RKO (cell line): ENCODE measurements around the gene XPNPEP1.

Source experiments
- DNase-seq: peaks from one replicate; pipeline ENCODE4 v3.0.0-alpha.2; 2016; ENCODE audit warnings: low spot score

XPNPEP1 gene

DNA sequence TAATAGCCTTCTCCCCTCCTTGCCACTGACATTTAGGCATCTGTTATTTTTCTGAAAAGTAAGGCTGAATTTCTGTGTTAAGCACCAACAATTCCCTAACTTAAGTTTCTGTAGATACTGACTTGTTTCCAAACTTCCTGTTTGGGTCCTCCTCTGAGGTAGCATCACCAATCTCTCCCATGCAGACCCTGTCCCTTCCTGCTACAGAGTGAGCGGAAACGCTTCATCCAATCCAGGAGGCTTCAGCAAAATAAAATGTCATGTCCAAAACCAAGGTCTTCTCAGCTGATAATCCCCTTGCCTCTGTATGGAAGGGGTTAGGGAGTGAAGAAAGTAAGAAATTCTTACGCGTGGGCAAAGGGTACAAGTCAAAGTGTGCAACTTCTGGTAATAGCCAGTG is 29.9 kb downstream of the XPNPEP1 start:
- DNase-seq = no peak

DNA sequence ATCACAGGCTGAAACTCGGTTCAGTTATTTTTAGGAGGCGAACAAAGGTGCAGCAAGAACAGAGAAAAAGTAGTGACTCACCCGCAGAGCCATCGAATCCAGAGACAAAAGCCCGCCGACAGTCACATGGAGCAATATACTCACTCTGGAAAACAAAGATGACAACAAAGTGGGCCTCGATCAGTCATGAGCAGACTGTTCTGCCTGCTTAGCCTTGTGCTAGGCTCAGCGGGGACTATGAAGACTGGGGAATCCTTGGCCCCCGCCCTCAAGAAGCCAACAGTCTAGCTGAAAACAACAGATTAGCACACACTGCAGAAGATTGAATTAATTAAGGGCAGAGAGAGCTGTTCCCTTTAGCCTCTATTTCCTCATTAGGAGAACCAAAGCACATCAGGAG is 30.4 kb downstream of the XPNPEP1 start:
- DNase-seq = no peak

DNA sequence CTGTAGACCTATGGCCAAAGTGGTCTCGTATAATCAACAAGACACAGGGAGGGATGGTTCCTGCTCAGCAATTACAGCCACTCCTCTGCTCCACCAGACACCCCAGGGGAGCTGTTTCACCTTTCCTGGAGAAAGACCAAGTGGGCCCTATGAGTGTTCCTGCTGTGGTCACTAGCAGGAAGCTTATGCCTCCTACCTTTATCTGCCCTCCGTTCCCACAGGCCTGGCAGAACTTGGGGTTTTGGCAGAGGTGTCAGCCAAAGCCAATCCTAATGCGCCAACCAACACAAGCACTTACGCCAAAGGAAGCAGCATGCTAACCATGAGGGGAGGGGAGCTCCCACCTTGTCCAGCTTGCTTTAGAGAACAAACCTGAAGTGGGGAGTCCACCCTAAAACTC is 31.2 kb downstream of the XPNPEP1 start:
- no peak for DNase-seq

- no peak for DNase-seq
These were observed 32.2 kb downstream of the XPNPEP1 start for GRCh38 chr10:109891105-109891504.

GRCh38 chr10:109889867-109890266 is 33.4 kb downstream of the XPNPEP1 start:
- DNase-seq = peak; percentile 3

- no peak for DNase-seq
These were observed 35.5 kb downstream of the XPNPEP1 start for GRCh38 chr10:109887776-109888175.

- DNase-seq = no peak
These were observed 36.1 kb downstream of the XPNPEP1 start for GRCh38 chr10:109887243-109887642.

GRCh38 chr10:109886781-109887140 is 36.5 kb downstream of the XPNPEP1 start:
- DNase-seq = no peak

- DNase-seq = no peak
These were observed 37.1 kb downstream of the XPNPEP1 start for GRCh38 chr10:109886037-109886780.

DNA sequence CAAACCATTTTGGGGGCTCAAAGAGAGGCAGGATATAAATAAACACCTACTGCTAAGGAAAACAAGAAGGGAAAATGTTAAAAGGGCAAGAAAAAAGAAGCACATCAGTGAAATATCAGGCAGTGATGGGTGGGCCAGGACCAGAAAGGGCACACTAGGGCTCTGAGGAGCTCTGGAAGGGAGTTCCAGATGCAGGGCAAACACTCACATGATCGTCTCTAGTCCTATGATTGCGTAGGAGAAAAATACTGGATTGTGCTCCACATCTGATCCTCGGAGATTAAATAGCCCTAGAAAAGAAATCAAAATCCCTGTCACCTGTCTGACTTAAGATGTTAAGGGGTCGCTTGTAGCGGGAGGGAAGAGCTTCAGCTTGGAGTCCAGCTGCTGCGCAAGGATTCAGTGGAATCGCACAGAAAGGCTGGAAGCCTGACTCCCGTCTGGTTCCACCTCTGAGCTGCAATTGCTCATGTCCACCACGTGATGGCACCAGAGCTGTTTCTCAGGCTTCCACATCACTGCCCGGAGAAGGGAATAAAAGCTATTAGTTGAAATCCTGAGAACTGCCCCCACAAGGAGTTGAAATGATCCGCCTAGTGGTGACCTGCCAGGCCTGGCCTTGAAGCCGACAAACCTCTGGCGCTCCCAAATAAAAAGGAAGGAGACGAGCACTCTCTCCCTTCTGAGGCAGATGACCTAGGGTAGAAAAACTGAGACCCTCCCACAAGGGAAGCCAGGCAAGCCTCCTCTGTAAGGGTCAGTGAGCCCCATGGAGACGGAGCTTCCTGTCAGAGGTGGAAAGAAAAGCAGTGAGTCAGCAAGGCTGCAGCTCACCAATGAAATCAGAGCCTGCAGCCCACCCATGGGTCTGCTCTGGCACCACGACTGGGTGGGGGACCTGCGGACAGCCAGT is 39.2 kb downstream of the XPNPEP1 start:
- peak; percentile 90 for DNase-seq

DNA sequence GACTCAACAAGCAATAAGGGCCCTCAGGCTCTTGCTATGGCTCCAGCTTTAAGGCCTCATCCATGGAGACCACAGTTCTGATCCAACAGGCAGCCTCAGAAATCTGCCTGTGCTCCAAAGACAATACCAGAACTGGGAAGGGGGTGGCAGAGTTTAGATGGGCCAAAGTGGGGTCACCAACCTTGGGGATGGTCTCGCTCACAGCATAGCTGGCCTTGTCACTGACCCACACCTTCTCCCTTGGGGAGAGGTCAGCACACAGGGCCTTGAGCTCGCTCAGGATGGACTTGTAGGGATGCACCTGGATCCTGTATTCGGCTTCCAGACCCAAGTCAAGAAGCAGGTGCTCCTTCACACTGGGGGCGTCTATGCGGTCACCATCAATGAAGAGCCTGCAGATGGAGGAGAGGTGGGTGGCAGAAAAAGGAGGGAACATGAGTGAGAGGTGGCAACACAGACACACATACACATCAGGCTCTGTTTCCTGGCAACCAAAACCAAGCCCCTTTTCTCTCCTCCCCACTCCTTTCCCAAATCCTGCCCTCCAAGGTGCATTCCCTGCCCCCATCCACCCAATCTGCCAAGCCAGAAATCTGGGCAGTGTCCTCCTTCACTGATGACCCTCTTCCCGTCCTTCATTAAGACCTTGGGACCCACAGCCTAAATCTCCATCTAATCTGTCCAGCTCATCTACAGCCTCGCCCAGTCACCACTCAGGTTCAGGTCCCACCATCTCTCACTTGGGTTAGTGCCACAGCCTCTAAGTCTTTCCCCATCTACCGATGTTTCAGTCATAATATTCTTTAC is 40.9 kb downstream of the XPNPEP1 start:
- no peak for DNase-seq

DNA sequence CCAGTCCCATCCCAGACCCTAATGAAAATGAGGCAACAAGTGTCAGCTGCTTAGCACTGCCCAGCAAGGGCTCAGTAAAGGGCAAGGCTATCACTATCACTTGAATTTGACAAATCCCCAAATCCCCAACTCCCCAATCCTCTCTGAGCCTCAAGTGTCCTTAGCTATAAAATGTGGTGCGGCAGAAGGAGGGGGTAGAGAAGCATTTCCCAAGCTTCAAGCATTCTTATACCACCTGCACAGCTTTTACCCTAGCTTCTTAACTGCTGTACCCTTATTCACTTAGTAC is 41.6 kb downstream of the XPNPEP1 start:
- DNase-seq = no peak

- no peak for DNase-seq
These were observed 42.2 kb downstream of the XPNPEP1 start for GRCh38 chr10:109880886-109881768.

DNA sequence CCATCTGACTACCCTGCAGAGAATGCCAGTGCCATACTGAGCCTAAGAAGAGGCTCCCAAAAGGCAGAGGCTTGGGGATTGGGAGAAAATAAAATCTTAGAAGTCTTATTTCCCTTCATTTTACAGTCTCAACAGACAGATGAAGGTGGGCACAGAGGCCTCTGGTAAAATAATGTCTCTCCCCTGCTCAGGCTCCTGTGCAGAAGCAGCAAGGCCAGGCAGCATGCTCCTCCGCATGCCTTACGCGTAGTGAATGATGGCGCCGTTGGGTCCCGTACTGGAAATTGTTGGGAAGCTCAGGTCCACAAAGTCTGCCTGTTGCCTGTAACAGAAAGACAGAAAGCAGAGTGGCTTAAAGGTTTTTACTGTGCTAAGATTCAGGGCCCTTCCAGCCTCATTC is 45.8 kb downstream of the XPNPEP1 start:
- DNase-seq = no peak

GRCh38 chr10:109875828-109876821 is 47.2 kb downstream of the XPNPEP1 start:
- no peak for DNase-seq

DNA sequence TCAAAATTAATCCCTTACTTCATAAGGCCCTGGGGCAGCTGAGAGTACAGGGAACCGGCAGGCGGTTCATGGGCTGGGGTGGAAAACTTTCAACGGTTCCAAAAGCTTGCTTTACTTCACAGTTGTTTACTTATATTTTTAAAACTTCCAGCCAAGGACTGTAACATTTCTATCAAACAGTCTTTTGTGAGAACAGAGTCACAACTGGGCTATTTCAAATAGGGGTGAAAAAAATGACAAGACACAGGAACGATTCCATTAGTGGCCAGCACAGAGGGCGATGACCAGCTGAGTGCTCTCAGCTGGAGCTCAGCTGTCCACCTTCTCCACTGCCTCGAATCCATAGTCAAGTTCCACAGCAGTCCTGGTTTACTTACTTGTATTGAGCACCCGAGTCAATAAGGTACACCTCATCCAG is 48.2 kb downstream of the XPNPEP1 start:
- no peak for DNase-seq

- DNase-seq = no peak
These were observed 51.8 kb downstream of the XPNPEP1 start for GRCh38 chr10:109871476-109871875.

- no peak for DNase-seq
These were observed 56.2 kb downstream of the XPNPEP1 start for GRCh38 chr10:109866995-109867635.

DNA sequence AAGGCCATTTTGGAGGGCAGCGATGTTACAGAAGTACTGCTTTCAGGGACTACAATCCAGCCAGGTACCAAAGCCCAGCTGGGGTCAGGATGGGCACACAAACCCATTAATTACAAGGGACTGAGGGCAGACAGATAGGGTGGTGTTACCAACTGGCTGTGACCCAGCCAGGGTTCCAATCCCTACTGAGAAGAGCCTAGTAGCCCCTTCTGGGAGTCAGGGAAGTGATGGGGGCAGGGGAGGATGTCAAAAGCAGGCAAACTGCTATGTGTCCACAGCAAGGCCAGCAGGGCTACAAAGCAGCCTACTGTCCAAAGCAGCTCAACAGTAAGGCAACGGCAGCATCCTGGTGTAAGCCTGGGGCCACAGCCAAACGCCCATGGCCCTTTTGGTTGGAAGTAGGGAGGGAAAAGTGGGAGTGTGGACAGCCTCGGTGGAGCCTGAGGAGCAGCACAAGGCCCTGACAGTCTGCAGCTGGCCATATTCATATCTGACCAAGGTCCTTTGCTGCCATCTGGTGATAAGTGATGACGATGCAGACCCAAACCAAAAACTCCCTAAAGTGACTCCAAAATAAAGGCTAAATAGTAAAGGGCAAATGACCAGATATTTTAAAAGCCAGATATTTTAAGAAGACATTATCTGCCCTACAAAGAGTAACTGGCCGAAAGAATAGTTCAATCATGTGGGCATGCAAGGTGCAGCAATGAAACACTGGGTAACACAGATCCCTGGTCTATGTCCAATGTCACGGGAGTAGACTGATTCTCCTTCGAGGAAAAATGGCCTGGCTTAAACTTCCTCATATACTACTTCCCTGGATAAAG is 56.9 kb downstream of the XPNPEP1 start:
- peak; percentile 19 for DNase-seq
